H1 (cell line): ENCODE measurements around the gene KANSL3. TPM values are rescaled to one million over a fixed set of nuclear protein-coding genes. Genes with fewer than 3 reads are reported as not detected.
"Not testable (repeated sequence)": the region's sequence is repeated elsewhere in the genome, so short reads cannot be mapped to it uniquely, and the experiment has no call there.

Experiments
- CTCF ChIA-PET: fragments of 300-600 bp; sonication (Branson Sonifier 250); formaldehyde crosslinking; loops from one replicate; lab custom pipeline; 2021; ENCODE audit not compliant: partially characterized antibody; lab: Charles Lee
- POLR2A ChIA-PET: fragments of 300-600 bp; sonication (Branson Sonifier 250); formaldehyde crosslinking; loops from one replicate; lab custom pipeline; 2021; ENCODE audit warnings: inconsistent platforms; ENCODE audit not compliant: partially characterized antibody; lab: Charles Lee
- DNase-seq, 2 experiments: peaks; one replicate each; pipeline versions ENCODE4 v3.0.0 to v3.0.0-alpha.2; 2010 to 2022; ENCODE audit warnings: low spot score in 2 of 2, low read depth in 1 of 2, mixed read lengths in 1 of 2
- FAIRE-seq: peaks from 2 replicates; lab custom pipeline; 2011; peaks lifted over from hg19 to GRCh38; lab: Jason Lieb, UNC
- H2AFZ ChIP-seq: 2 replicates; pipeline ENCODE4 v1.8.1; 2012; ENCODE audit warnings: low read length, inconsistent platforms
- H2AK5ac ChIP-seq: 2 replicates; pipeline ENCODE4 v1.6.1; 2013; ENCODE audit warnings: low read depth, low read length
- H2BK120ac ChIP-seq: replicated peaks from 2 replicates; pipeline ENCODE3; 2013; ENCODE audit warnings: low read depth, low read length, inconsistent platforms
- H2BK12ac ChIP-seq: 2 replicates; pipeline ENCODE4 v1.6.1; 2013; ENCODE audit warnings: low read depth, low read length
- H2BK15ac ChIP-seq: 2 replicates; pipeline ENCODE4 v1.6.1; 2013; ENCODE audit warnings: low read length
- H2BK20ac ChIP-seq: 2 replicates; pipeline ENCODE4 v1.6.1; 2013; ENCODE audit warnings: low read length
- H2BK5ac ChIP-seq: 2 replicates; pipeline ENCODE4 v1.6.1; 2013; ENCODE audit warnings: low read depth, low read length
- H3K14ac ChIP-seq: 2 replicates; pipeline ENCODE4 v1.6.1; 2013; ENCODE audit warnings: inconsistent platforms; ENCODE audit not compliant: insufficient read length
- H3K18ac ChIP-seq: 2 replicates; pipeline ENCODE4 v1.6.1; 2013; ENCODE audit warnings: low read length; ENCODE audit errors: extremely low read depth
- H3K23ac ChIP-seq: 2 replicates; pipeline ENCODE4 v1.6.1; 2013; ENCODE audit warnings: inconsistent platforms; ENCODE audit not compliant: insufficient read length
- H3K23me2 ChIP-seq: 2 replicates; pipeline ENCODE4 v1.6.1; 2013; ENCODE audit warnings: low read depth, low read length
- H3K27ac ChIP-seq: 2 replicates; pipeline ENCODE4 v1.6.1; 2011; ENCODE audit warnings: low read depth, low read length, inconsistent platforms
- H3K27me3 ChIP-seq, 4 experiments: replicated peaks in 1 of 4; 1 replicate in 1 of 4; 2 replicates in 3 of 4; pipeline versions ENCODE4 v1.6.1 to v1.8.1; 2011 to 2013; ENCODE audit warnings: low read length in 3 of 4, mild to moderate bottlenecking in 3 of 4, inconsistent platforms in 2 of 4, mixed read lengths in 2 of 4, moderate library complexity in 1 of 4; ENCODE audit not compliant: control insufficient read depth in 3 of 4, insufficient read depth in 3 of 4; ENCODE audit errors: extremely low read depth in 1 of 4
- H3K36me3 ChIP-seq, 4 experiments: 2 replicates each; pipeline versions ENCODE4 v1.6.1 to v1.8.1; 2011 to 2013; ENCODE audit warnings: mild to moderate bottlenecking in 4 of 4, low read length in 3 of 4, moderate library complexity in 2 of 4, control low read depth in 1 of 4, inconsistent platforms in 1 of 4; ENCODE audit not compliant: insufficient read depth in 4 of 4, control insufficient read depth in 2 of 4
- H3K4ac ChIP-seq: replicated peaks from 2 replicates; pipeline ENCODE3; 2013; ENCODE audit warnings: low read length, low read depth, mixed read lengths, inconsistent platforms; ENCODE audit not compliant: insufficient read length
- H3K4me1 ChIP-seq, 4 experiments: replicated peaks in 1 of 4; 1 replicate in 1 of 4; 2 replicates in 3 of 4; pipeline versions ENCODE4 v1.6.1 to v1.8.1; 2011 to 2013; ENCODE audit warnings: low read length in 3 of 4, inconsistent platforms in 2 of 4, mixed read lengths in 1 of 4; ENCODE audit not compliant: insufficient read depth in 4 of 4, control insufficient read depth in 3 of 4
- H3K4me2 ChIP-seq, 2 experiments: 2 replicates each; pipeline versions ENCODE4 v1.6.1 to v1.8.1; 2011 to 2013; ENCODE audit warnings: low read depth in 2 of 2, low read length in 2 of 2, control low read depth in 1 of 2, inconsistent platforms in 1 of 2, mild to moderate bottlenecking in 1 of 2; ENCODE audit not compliant: insufficient read depth in 1 of 2
- H3K4me3 ChIP-seq, 4 experiments: fragments of 200-600, 300-600 bp in 1 of 4; sonication (generic), shearing (Covaris generic), sonication (Bioruptor Twin) in 1 of 4; 2 replicates each; pipeline versions ENCODE4 v1.5.1 to v1.8.1; 2011 to 2016; ENCODE audit warnings: low read length in 4 of 4, low read depth in 3 of 4, control low read depth in 2 of 4, inconsistent platforms in 2 of 4, mild to moderate bottlenecking in 2 of 4, mixed read lengths in 1 of 4, moderate library complexity in 1 of 4; ENCODE audit not compliant: insufficient read depth in 2 of 4; ENCODE audit errors: extremely low read depth in 1 of 4
- H3K56ac ChIP-seq: replicated peaks from 2 replicates; pipeline ENCODE3; 2013; ENCODE audit warnings: low read depth, mild to moderate bottlenecking, mixed read lengths, low read length, inconsistent platforms; ENCODE audit not compliant: insufficient read length
- H3K79me1 ChIP-seq: 2 replicates; pipeline ENCODE4 v1.6.1; 2013; ENCODE audit warnings: low read depth, low read length, control low read depth
- H3K79me2 ChIP-seq, 2 experiments: 2 replicates each; pipeline versions ENCODE4 v1.6.1 to v1.8.1; 2012 to 2013; ENCODE audit warnings: low read length in 2 of 2, mild to moderate bottlenecking in 2 of 2, inconsistent platforms in 1 of 2; ENCODE audit not compliant: insufficient read depth in 2 of 2, control insufficient read depth in 1 of 2
- H3K9ac ChIP-seq, 4 experiments: replicated peaks in 1 of 4; 1 replicate in 1 of 4; 2 replicates in 3 of 4; pipeline versions ENCODE4 v1.6.1 to v1.8.1; 2011 to 2013; ENCODE audit warnings: low read depth in 3 of 4, low read length in 3 of 4, control low read depth in 2 of 4, mild to moderate bottlenecking in 2 of 4, moderate library complexity in 2 of 4, inconsistent platforms in 1 of 4; ENCODE audit errors: extremely low read depth in 1 of 4
- H3K9me3 ChIP-seq, 2 experiments: 2 replicates each; pipeline versions ENCODE4 v1.6.1 to v1.8.1; 2012 to 2013; ENCODE audit warnings: mild to moderate bottlenecking in 2 of 2, moderate library complexity in 2 of 2, control low read depth in 1 of 2, inconsistent platforms in 1 of 2, low read depth in 1 of 2, low read length in 1 of 2, mixed read lengths in 1 of 2; ENCODE audit not compliant: insufficient read depth in 2 of 2
- H4K20me1 ChIP-seq, 2 experiments: replicated peaks in 1 of 2; 2 replicates each; pipeline versions ENCODE3 to v1.8.1; 2011 to 2013; ENCODE audit warnings: inconsistent platforms in 2 of 2, low read length in 2 of 2, mild to moderate bottlenecking in 1 of 2; ENCODE audit not compliant: insufficient read depth in 2 of 2, control insufficient read depth in 1 of 2
- H4K5ac ChIP-seq: 2 replicates; pipeline ENCODE4 v1.6.1; 2013; ENCODE audit warnings: low read length, low read depth, mixed read lengths, inconsistent platforms; ENCODE audit not compliant: insufficient read length
- H4K8ac ChIP-seq: 2 replicates; pipeline ENCODE4 v1.8.0; 2013; ENCODE audit warnings: mild to moderate bottlenecking, moderate library complexity, low read length, inconsistent platforms; ENCODE audit not compliant: insufficient read depth; ENCODE audit errors: extremely low read depth
- H4K91ac ChIP-seq: replicated peaks from 2 replicates; pipeline ENCODE3; 2013; ENCODE audit warnings: low read length, mixed read lengths, inconsistent platforms; ENCODE audit not compliant: insufficient read length
- CREB1 ChIP-seq: IDR thresholded peaks from 2 replicates; pipeline ENCODE4 v1.6.1; 2012; ENCODE audit warnings: inconsistent platforms
- CTCF ChIP-seq, 3 experiments: IDR thresholded peaks; 1 replicate in 2 of 3; 2 replicates in 1 of 3; pipeline versions ENCODE4 v1.5.1 to v1.6.1; 2011; ENCODE audit warnings: low read length in 3 of 3, mild to moderate bottlenecking in 3 of 3, inconsistent platforms in 2 of 3, low read depth in 1 of 3, moderate library complexity in 1 of 3; ENCODE audit not compliant: insufficient read depth in 1 of 3; ENCODE audit errors: control extremely low read depth in 1 of 3
- WGBS, 2 experiments: shearing (Covaris generic) in 1 of 2; methylation state at CpG; one replicate each; pipeline versions ENCODE4 v1.1.6 to v1.1.7; 2013 to 2015; ENCODE audit warnings: low lambda C conversion rate in 2 of 2, mixed read lengths in 2 of 2, inconsistent platforms in 1 of 2, low coverage in 1 of 2, missing lambda C conversion rate in 1 of 2; ENCODE audit not compliant: insufficient replicate concordance in 2 of 2, insufficient coverage in 1 of 2, insufficient read length in 1 of 2; ENCODE audit errors: extremely low coverage in 1 of 2, missing lambda C conversion rate in 1 of 2; 5-methylcytosine and 5-hydroxymethylcytosine counted together
- polyA plus RNA-seq, 7 experiments: library from polyadenylated mRNA; depleted of rRNA in 3 of 7; stranded (reverse) in 5 of 7; unstranded in 2 of 7; fragments of >200 nt in 5 of 7; fragments of 200-250 nt in 2 of 7; gene quantifications; 1 replicate in 5 of 7; 2 replicates in 1 of 7; 4 replicates in 1 of 7; pipeline versions ENCODE4 v1.2.1 to v1.2.3, GENCODE V29; 2011 to 2013; ENCODE audit warnings: missing spikeins in 2 of 7, mixed read lengths in 2 of 7
- total RNA-seq: library from RNA; stranded (reverse); fragmentation: NEBNext Ultra II Directional; extraction: Animal tissue kit (Norgen Biotek cat#: 25700); gene quantifications from 2 replicates; pipeline ENCODE4 v1.2.1, GENCODE V29; 2021

Gene KANSL3
- total and polyA plus RNA-seq, 2 of the 8 experiments (the other 6 are each of a cell fraction or from before 2014, with no cell fraction given): 19.8 to 31.4 TPM

DNA sequence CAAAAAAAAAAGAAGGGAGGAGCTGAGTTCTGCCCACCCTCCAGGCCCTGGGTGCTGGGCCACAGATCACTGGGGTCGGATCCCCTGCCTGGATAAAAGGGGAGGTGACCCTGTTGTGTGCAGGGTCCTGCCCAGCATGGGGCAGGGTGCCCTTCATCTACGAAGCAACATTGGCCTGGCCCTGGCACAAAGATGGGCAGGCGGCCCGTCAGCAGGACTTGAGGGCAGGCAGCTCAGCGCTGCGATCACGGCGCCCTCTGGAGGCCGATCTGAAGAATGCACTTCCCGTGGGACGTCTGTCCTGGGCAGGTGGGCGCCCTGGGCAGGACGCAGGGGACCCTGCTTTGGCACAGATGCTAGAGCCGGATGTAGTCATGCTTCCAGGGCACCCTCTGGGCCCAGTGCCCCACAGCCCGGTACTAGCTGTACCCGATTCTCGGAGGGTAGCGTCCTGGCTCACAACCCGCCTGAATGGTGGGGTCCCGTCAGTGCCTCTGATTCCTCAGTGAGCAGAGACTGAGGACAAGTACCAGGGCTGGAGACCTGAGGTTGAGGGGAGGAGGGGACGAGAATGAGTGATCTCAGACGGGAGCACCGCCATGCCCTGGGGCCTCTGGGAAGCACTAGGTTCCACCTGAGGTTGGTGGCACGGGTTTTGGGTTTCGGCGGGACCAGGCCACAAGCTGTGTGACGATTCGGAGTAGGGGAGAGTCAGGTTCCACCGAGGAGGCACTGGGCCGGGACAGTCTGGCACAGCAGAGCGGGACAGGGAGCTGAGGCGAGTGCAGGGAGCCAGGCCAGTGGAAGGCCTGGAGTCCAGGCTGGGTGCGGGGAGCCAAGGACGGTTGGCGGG lies 83.6 kb downstream of the KANSL3 start (continued):
- TF ChIP-seq CTCF (IDR thresholded peaks at IDR 0.05; ENCODE audit: control extremely low read depth in 1 of 3, insufficient read depth in 1 of 3, low read depth in 1 of 3, low read length in 3 of 3): peak in 2 of 3 experiments; percentile 84 to 95; a peak in 3 of 4 replicates
- peak; percentile 36; the same call in 1 of the 2 replicates for TF ChIP-seq CREB1

- not testable (repeated sequence) for H4K5ac ChIP-seq, H3K23ac ChIP-seq, H3K4me2 ChIP-seq, H3K79me2 ChIP-seq, H3K18ac ChIP-seq, H2BK5ac ChIP-seq, H2BK12ac ChIP-seq, H3K9me3 ChIP-seq, H3K23me2 ChIP-seq, H3K4me3 ChIP-seq, H3K27me3 ChIP-seq, H3K9ac ChIP-seq, DNase-seq, H3K27ac ChIP-seq, H4K8ac ChIP-seq, H2AK5ac ChIP-seq, H2BK20ac ChIP-seq, H4K20me1 ChIP-seq, H3K56ac ChIP-seq, H3K36me3 ChIP-seq, FAIRE-seq, H3K14ac ChIP-seq, H2BK120ac ChIP-seq, H2AFZ ChIP-seq, H3K4ac ChIP-seq, H4K91ac ChIP-seq, H2BK15ac ChIP-seq, H3K79me1 ChIP-seq
- H3K4me1 ChIP-seq: peaks cover 0 to 14% (median 4%) of the 10 kb centered on the region in 4 experiments; a peak in 4 of 7 replicates
- POLR2A ChIA-PET: interaction anchor here (0.6 to 1.0 kb wide), 2 partner anchors 27 to 101 kb away, joined by 3 read pairs; no protein-coding TSS in a partner anchor
- CTCF ChIA-PET: interaction anchor here (0.8 to 13.1 kb wide), 33 partner anchors 8 to 267 kb away, joined by 3 to 361 read pairs (median 4); partner anchors contain the start of genes ARID5A, KANSL3 and NEURL3
- WGBS, 2 experiments: 80% methylated on average over 7 of the region's 9 CpGs; no CpG with 5 or more reads in 1 of the 2 experiments
Measured at GRCh38 chr2:96553957-96554292, 84.2 kb downstream of the KANSL3 start.
